ENCODE data around the gene SV2C. TPM values are rescaled to one million over a fixed set of nuclear protein-coding genes. Genes with fewer than 3 reads are reported as not detected.
A peak's percentile ranks its signal among the peaks of the same experiment; 100 is the strongest.

Gene SV2C
- total and polyA plus RNA-seq, 2 of the 13 experiments (the other 11 are each of a cell fraction or from before 2014, with no cell fraction given) = not detected

DNA sequence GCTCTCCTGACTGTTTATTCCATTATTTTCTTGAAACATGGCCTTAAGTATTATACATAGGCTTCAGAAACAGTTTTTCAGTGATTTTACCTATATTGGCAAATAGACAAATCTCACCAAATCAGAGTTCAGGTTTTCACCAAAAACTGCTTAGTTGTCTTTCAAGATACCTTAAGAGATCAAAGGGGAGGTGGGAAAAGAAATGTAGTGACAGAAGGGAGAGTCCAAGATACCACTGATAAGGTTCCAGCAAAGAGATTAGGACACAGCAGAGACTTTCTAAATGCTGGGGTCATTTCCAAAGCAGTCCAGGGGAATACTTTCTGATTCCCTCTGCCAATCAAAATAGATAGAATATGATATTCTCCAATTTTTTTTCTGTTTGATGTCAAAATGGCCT is 246.2 kb downstream of the SV2C start:
- in situ Hi-C loops (cut with HindIII; ENCODE audit: extremely low pct_ligation_motif_present, low pct_unique_long_range_greater_than_20kb) = no loop called here
- BruUV-seq (replicated peaks) = no TSS peak
- ATAC-seq (no peak), DNase-seq (ENCODE audit: low spot score) (no peak), FAIRE-seq (no peak)
- H3K4me1 ChIP-seq (ENCODE audit: insufficient read depth, low read length) = peaks cover 48% of the 10 kb centered on the region
- no peaks in the 10 kb centered on the region for H3K36me3 ChIP-seq (replicated peaks in 1 of 2; ENCODE audit: control insufficient read depth in 1 of 2, insufficient read depth in 2 of 2, low read length in 2 of 2)
- H3K4me2 ChIP-seq (ENCODE audit: low read depth, low read length) = no peak overlapping the region
- peaks cover 0 to 18% of the 10 kb centered on the region in 2 experiments; a peak in 2 of 5 replicates for H3K27me3 ChIP-seq (ENCODE audit: control insufficient read depth in 1 of 2, insufficient read depth in 2 of 2, low read length in 2 of 2)
- no peaks in the 10 kb centered on the region for H4K20me1 ChIP-seq (ENCODE audit: insufficient read depth, low read length)
- H3K9ac ChIP-seq (ENCODE audit: insufficient read depth, low read depth, low read length) = no peak overlapping the region
- TF ChIP-seq NONO (IDR thresholded peaks at IDR 0.05) (no peak), NONO (CRISPR knock-in tag; conservative IDR thresholded peaks at IDR 0.05) (no peak), ZFP62 (CRISPR knock-in tag; IDR thresholded peaks at IDR 0.05) (no peak), CHD2 (IDR thresholded peaks at IDR 0.05; ENCODE audit: low read depth, low read length) (no peak)
- intact Hi-C loops (cut with micrococcal nuclease; ENCODE audit: unreplicated experiment) = no loop called here
- H2AFZ ChIP-seq (ENCODE audit: low read length) = no peak overlapping the region
- ChIA-PET CTCF (ENCODE audit: low intra/inter-chr PET ratio, low total read pairs) (no interaction called here), POLR2A (no interaction called here)
- no peaks in the 10 kb centered on the region for H3K9me3 ChIP-seq (ENCODE audit: low read length)
- H3K27ac ChIP-seq (ENCODE audit: extremely low read length, insufficient read depth, low read length) = no peak overlapping the region
- H3K79me2 ChIP-seq (ENCODE audit: insufficient read depth, low read length) = no peaks in the 10 kb centered on the region
- no peak overlapping the region for H3K4me3 ChIP-seq (replicated peaks in 1 of 3; ENCODE audit: insufficient read depth in 1 of 3, low read depth in 2 of 3, low read length in 3 of 3)

DNA sequence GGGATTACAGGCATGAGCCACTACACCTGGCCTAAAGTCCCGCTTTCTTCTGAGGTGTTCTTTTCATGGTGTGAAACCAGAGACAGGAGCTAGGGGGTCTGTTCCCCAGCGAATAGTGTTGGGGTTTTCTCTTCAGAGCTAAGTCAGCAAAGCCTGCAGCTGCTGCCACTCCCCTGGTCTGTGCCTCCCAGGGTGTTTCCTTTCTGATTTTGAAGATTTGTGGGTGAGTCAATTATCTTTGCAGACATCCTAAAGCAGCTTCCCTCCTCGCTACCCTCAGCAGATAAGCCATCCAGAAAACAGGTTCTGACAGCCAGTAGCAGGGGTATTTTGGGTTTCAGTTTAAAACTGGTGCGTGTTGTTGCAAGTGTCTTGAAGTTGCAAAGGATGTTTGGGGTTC is 247.9 kb downstream of the SV2C start:
- peaks cover 44% of the 10 kb centered on the region for H3K4me1 ChIP-seq (ENCODE audit: insufficient read depth, low read length)
- no peak overlapping the region for H3K9ac ChIP-seq (ENCODE audit: insufficient read depth, low read depth, low read length)
- peak overlapping the region; percentile 12 for H2AFZ ChIP-seq (ENCODE audit: low read length)
- ChIA-PET POLR2A (interaction anchor here (0.7 kb wide), 1 partner anchor 257 kb away, joined by 3 read pairs; no protein-coding TSS in a partner anchor), CTCF (ENCODE audit: low intra/inter-chr PET ratio, low total read pairs) (no interaction called here)
- H3K4me3 ChIP-seq (replicated peaks in 1 of 3; ENCODE audit: insufficient read depth in 1 of 3, low read depth in 2 of 3, low read length in 3 of 3) = peak overlapping the region in 2 of 3 experiments; percentile 23 to 47; a peak in 3 of 6 replicates
- no peaks in the 10 kb centered on the region for H4K20me1 ChIP-seq (ENCODE audit: insufficient read depth, low read length)
- no peaks in the 10 kb centered on the region for H3K9me3 ChIP-seq (ENCODE audit: low read length)
- intact Hi-C loops (cut with micrococcal nuclease; ENCODE audit: unreplicated experiment) (loop anchor here (5.0 kb wide), 1 partner anchor 56 kb away; no protein-coding TSS in a partner anchor), in situ Hi-C loops (cut with HindIII; ENCODE audit: extremely low pct_ligation_motif_present, low pct_unique_long_range_greater_than_20kb) (no loop called here)
- no peaks in the 10 kb centered on the region for H3K79me2 ChIP-seq (ENCODE audit: insufficient read depth, low read length)
- DNase-seq (ENCODE audit: low spot score) (no peak), ATAC-seq (no peak), FAIRE-seq (no peak)
- H3K36me3 ChIP-seq (replicated peaks in 1 of 2; ENCODE audit: control insufficient read depth in 1 of 2, insufficient read depth in 2 of 2, low read length in 2 of 2) = no peaks in the 10 kb centered on the region
- WGBS (ENCODE audit: low lambda C conversion rate) = 28% methylated on average over 4 of the region's 4 CpGs
- no peak overlapping the region for H3K27ac ChIP-seq (ENCODE audit: extremely low read length, insufficient read depth, low read length)
- peak overlapping the region; percentile 81 for H3K4me2 ChIP-seq (ENCODE audit: low read depth, low read length)
- no TSS peak for BruUV-seq (replicated peaks)
- peaks cover 0 to 15% of the 10 kb centered on the region in 2 experiments; a peak in 2 of 5 replicates for H3K27me3 ChIP-seq (ENCODE audit: control insufficient read depth in 1 of 2, insufficient read depth in 2 of 2, low read length in 2 of 2)
- TF ChIP-seq THAP11 (CRISPR knock-in tag; IDR thresholded peaks at IDR 0.05) (no peak), ZNF629 (CRISPR knock-in tag; conservative IDR thresholded peaks at IDR 0.05) (no peak), YY1 (IDR thresholded peaks at IDR 0.05; ENCODE audit: insufficient read depth, insufficient replicate concordance, low read depth, low read length) (no peak), KDM1A (CRISPR knock-in tag; IDR thresholded peaks at IDR 0.05) (no peak), ZSCAN29 (CRISPR knock-in tag; conservative IDR thresholded peaks at IDR 0.05) (no peak), TBX3 (IDR thresholded peaks at IDR 0.05; ENCODE audit: borderline replicate concordance) (no peak), ZNF790 (CRISPR knock-in tag; IDR thresholded peaks at IDR 0.05; ENCODE audit: borderline replicate concordance) (no peak), SMARCC2 (IDR thresholded peaks at IDR 0.05) (no peak), CHD4 (IDR thresholded peaks at IDR 0.05; ENCODE audit: borderline replicate concordance, low read length) (no peak)
- TF ChIP-seq, protein P1, sequence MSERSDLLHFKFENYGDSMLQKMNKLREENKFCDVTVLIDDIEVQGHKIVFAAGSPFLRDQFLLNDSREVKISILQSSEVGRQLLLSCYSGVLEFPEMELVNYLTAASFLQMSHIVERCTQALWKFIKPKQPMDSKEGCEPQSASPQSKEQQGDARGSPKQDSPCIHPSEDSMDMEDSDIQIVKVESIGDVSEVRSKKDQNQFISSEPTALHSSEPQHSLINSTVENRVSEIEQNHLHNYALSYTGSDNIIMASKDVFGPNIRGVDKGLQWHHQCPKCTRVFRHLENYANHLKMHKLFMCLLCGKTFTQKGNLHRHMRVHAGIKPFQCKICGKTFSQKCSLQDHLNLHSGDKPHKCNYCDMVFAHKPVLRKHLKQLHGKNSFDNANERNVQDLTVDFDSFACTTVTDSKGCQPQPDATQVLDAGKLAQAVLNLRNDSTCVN (CRISPR knock-in tag; IDR thresholded peaks at IDR 0.05; ENCODE audit: borderline replicate concordance) = no peak
- TF ChIP-seq, protein P2, sequence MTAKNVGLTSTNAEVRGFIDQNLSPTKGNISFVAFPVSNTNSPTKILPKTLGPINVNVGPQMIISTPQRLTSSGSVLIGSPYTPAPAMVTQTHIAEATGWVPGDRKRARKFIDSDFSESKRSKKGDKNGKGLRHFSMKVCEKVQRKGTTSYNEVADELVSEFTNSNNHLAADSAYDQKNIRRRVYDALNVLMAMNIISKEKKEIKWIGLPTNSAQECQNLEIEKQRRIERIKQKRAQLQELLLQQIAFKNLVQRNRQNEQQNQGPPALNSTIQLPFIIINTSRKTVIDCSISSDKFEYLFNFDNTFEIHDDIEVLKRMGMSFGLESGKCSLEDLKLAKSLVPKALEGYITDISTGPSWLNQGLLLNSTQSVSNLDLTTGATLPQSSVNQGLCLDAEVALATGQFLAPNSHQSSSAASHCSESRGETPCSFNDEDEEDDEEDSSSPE (CRISPR knock-in tag; IDR thresholded peaks at IDR 0.05) = no peak
